ENCODE results near the gene PLD1.

DNA sequence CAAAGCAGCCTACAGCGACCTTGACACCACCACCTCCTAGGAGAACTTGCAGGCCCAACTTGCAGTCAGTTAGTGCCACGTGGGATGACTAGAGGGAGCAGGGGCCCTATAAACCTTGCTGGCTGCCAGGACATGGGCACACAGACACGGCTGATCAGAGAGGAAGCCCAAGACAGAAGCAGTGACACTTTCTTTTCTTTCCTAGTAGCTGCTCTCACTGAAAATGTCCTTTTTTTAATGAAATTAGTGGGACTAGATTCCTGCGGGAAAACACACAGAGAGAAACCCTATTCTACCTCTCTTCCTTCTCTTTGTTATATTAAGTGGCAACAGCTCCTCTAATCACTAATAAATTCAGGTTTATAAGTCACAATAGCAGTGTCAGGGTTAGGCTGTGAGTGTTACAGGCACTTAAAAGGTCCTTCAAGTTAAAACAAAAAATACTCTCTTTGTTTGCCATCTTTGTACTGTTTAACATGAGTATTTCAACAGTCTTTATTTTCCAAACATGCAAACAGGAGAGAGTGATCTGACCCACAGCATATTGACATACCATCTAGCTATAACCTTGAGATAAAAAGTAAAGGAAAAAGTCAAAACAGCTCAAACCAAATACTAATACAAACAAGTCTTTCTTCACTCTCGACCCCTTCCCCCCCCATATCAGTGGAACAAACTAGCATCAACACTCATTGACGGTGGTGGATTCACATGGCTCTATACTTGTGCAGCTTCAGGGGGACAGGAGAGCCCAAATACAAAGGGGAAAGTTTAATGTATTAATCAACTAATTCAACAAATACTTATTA lies 30.7 kb upstream of the PLD1 start:
- TF ChIP-seq, protein P1, sequence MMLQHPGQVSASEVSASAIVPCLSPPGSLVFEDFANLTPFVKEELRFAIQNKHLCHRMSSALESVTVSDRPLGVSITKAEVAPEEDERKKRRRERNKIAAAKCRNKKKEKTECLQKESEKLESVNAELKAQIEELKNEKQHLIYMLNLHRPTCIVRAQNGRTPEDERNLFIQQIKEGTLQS (IDR thresholded peaks at IDR 0.05; ENCODE audit: borderline replicate concordance, extremely low read depth, low read depth, low read length) = no peak
- TF ChIP-seq MXI1 (IDR thresholded peaks at IDR 0.05; ENCODE audit: low read depth, low read length) (no peak), SPI1 (IDR thresholded peaks at IDR 0.05; ENCODE audit: borderline replicate concordance, insufficient read depth, low read depth, low read length) (no peak), SUZ12 (IDR thresholded peaks at IDR 0.05; ENCODE audit: unreplicated experiment) (no peak), CREB1 (IDR thresholded peaks at IDR 0.05; ENCODE audit: low read depth) (no peak), TARDBP (IDR thresholded peaks at IDR 0.05; ENCODE audit: borderline replicate concordance) (no peak), RAD21 (IDR thresholded peaks at IDR 0.05; ENCODE audit: insufficient read depth, low read depth, low read length) (no peak), EZH2 (IDR thresholded peaks at IDR 0.05; ENCODE audit: borderline replicate concordance, control insufficient read depth, low read depth, low read length) (no peak)
- TF ChIP-seq, protein P2, sequence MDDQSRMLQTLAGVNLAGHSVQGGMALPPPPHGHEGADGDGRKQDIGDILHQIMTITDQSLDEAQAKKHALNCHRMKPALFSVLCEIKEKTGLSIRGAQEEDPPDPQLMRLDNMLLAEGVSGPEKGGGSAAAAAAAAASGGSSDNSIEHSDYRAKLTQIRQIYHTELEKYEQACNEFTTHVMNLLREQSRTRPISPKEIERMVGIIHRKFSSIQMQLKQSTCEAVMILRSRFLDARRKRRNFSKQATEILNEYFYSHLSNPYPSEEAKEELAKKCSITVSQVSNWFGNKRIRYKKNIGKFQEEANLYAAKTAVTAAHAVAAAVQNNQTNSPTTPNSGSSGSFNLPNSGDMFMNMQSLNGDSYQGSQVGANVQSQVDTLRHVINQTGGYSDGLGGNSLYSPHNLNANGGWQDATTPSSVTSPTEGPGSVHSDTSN (IDR thresholded peaks at IDR 0.05; ENCODE audit: insufficient replicate concordance, low read depth, low read length) = no peak
- TF ChIP-seq, protein P3, sequence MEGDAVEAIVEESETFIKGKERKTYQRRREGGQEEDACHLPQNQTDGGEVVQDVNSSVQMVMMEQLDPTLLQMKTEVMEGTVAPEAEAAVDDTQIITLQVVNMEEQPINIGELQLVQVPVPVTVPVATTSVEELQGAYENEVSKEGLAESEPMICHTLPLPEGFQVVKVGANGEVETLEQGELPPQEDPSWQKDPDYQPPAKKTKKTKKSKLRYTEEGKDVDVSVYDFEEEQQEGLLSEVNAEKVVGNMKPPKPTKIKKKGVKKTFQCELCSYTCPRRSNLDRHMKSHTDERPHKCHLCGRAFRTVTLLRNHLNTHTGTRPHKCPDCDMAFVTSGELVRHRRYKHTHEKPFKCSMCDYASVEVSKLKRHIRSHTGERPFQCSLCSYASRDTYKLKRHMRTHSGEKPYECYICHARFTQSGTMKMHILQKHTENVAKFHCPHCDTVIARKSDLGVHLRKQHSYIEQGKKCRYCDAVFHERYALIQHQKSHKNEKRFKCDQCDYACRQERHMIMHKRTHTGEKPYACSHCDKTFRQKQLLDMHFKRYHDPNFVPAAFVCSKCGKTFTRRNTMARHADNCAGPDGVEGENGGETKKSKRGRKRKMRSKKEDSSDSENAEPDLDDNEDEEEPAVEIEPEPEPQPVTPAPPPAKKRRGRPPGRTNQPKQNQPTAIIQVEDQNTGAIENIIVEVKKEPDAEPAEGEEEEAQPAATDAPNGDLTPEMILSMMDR (IDR thresholded peaks at IDR 0.05 in 2 of 3, conservative IDR thresholded peaks at IDR 0.05 in 1 of 3; ENCODE audit: control insufficient read depth in 2 of 3, extremely low read depth in 1 of 3, insufficient read depth in 1 of 3, low read depth in 3 of 3, low read length in 3 of 3) = no peak
- TF ChIP-seq, protein P4, sequence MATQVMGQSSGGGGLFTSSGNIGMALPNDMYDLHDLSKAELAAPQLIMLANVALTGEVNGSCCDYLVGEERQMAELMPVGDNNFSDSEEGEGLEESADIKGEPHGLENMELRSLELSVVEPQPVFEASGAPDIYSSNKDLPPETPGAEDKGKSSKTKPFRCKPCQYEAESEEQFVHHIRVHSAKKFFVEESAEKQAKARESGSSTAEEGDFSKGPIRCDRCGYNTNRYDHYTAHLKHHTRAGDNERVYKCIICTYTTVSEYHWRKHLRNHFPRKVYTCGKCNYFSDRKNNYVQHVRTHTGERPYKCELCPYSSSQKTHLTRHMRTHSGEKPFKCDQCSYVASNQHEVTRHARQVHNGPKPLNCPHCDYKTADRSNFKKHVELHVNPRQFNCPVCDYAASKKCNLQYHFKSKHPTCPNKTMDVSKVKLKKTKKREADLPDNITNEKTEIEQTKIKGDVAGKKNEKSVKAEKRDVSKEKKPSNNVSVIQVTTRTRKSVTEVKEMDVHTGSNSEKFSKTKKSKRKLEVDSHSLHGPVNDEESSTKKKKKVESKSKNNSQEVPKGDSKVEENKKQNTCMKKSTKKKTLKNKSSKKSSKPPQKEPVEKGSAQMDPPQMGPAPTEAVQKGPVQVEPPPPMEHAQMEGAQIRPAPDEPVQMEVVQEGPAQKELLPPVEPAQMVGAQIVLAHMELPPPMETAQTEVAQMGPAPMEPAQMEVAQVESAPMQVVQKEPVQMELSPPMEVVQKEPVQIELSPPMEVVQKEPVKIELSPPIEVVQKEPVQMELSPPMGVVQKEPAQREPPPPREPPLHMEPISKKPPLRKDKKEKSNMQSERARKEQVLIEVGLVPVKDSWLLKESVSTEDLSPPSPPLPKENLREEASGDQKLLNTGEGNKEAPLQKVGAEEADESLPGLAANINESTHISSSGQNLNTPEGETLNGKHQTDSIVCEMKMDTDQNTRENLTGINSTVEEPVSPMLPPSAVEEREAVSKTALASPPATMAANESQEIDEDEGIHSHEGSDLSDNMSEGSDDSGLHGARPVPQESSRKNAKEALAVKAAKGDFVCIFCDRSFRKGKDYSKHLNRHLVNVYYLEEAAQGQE (IDR thresholded peaks at IDR 0.05; ENCODE audit: low read depth, low read length) = no peak
- TF ChIP-seq, protein P5, sequence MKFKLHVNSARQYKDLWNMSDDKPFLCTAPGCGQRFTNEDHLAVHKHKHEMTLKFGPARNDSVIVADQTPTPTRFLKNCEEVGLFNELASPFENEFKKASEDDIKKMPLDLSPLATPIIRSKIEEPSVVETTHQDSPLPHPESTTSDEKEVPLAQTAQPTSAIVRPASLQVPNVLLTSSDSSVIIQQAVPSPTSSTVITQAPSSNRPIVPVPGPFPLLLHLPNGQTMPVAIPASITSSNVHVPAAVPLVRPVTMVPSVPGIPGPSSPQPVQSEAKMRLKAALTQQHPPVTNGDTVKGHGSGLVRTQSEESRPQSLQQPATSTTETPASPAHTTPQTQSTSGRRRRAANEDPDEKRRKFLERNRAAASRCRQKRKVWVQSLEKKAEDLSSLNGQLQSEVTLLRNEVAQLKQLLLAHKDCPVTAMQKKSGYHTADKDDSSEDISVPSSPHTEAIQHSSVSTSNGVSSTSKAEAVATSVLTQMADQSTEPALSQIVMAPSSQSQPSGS (IDR thresholded peaks at IDR 0.05; ENCODE audit: low read length) = no peak

Measured in GM12878 (cell line).